WI38 (cell line): ENCODE data around the gene TSSK6.

ENCODE experiments used
- H3K4me3 ChIP-seq: 2 replicates; pipeline ENCODE4 v1.5.1; 2011; ENCODE audit warnings: low read depth, mild to moderate bottlenecking, control low read depth, low read length
- TF ChIP-seq, protein P1 (sequence below): IDR thresholded peaks from 2 replicates; pipeline ENCODE4 v1.5.1; 2012; ENCODE audit warnings: low read depth, mild to moderate bottlenecking, control low read depth, low read length

TSSK6 gene

DNA sequence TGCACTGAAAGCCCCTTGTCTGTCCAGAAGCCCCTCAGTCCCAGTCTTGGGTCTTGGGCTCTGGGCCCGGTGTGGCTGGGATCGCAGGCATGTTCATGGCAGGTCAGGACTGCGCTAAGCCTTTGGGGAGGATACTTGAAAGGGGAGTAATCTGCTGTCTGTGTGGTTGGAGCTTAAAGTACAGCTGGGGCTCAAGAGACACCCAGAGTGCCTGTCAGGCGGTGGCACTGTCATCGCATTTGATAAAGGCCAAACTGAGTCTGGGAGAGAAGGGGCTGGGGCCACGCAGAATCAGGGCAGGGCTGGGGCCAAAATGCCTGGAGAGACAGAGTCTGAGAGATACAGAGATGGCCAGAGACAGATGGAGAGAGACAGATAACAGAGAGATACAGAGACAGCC lies 18.5 kb upstream of the TSSK6 start:
- H3K4me3 ChIP-seq: no peak overlapping the region
- TF ChIP-seq, protein P1, sequence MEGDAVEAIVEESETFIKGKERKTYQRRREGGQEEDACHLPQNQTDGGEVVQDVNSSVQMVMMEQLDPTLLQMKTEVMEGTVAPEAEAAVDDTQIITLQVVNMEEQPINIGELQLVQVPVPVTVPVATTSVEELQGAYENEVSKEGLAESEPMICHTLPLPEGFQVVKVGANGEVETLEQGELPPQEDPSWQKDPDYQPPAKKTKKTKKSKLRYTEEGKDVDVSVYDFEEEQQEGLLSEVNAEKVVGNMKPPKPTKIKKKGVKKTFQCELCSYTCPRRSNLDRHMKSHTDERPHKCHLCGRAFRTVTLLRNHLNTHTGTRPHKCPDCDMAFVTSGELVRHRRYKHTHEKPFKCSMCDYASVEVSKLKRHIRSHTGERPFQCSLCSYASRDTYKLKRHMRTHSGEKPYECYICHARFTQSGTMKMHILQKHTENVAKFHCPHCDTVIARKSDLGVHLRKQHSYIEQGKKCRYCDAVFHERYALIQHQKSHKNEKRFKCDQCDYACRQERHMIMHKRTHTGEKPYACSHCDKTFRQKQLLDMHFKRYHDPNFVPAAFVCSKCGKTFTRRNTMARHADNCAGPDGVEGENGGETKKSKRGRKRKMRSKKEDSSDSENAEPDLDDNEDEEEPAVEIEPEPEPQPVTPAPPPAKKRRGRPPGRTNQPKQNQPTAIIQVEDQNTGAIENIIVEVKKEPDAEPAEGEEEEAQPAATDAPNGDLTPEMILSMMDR: no peak

DNA sequence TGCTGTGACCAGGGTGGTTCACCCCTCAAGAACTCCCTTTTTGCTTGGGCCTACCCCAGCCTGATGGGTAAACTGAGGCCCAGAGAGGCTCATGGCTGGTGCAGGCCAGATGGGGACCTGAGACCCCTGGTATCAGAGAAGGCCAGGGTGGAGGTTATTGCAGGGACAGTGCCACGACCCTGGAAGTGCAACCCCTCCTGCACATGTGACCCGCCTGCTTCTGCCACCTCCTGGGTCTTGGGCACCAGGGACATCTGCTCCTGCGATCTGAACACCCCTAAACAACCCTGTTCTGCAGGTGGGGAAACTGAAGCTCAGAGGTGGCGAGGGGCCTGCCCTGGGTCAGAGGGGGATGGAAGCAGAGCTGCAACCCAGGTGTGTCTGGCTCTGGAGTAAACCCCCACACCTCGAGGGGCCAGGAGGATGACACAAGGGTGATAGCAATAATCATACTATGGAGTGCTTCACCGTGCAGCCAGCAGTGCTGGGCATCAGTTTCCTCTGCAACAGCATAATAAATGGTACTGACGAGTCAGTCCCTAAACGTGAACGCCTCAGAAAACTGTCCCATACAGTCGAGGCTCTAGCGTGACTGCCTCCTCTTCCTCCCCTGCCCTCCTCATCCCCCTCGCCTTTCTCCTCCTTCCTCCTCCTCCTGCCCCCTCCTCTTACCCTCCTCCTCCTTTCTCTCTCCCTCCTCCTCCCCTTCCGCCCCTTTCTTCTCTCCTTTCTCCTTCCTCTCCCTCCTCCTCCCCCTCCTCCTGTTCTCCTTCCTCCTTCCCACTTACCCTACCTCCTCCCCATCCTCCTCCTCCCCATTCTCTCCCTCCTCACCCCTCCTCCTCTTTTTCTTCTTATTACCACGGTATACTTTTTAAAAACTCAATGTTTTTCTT lies 17.7 kb upstream of the TSSK6 start:
- H3K4me3 ChIP-seq: no peak overlapping the region
- TF ChIP-seq, protein P1: no peak

DNA sequence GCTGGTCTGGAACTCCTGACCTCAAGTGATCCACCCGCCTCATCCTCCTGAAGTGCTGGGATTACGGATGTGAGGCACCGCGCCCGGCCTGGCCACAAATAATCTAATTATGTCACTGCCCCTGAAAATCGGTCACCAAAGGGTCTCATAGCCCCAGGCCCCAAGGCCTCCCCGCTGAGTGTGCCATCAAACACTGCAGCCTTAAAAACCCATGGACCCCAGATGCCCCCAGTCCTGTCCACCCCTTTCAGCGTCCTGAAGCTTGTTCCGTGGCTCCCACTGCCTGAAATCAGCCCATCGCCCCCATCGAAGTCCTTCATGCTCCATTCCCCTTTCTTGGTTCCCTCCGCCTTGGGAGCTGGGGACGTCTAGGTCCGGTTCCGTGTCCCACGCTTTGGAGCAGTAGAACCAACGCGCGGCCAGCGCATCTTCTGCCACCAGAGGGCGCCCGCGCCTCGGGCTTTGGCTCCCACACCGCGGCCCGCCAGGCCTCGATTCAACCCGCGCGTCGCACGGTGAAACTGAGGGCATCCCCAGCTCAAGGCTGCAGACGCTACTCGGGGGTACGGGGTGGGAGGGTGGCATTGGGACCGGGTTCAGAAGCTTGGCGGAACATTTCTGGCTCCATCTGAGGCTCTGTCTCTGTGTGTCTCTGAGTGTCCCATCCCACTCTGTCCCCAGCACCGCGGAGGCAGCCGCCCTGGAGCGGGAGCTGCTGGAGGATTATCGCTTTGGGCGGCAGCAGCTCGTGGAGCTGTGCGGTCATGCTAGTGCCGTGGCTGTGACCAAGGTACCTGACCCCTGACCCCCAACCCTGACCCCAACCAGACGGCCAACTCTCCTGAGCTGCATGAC lies 16.8 kb upstream of the TSSK6 start:
- no peak overlapping the region for H3K4me3 ChIP-seq
- TF ChIP-seq, protein P1: peak; percentile 90

DNA sequence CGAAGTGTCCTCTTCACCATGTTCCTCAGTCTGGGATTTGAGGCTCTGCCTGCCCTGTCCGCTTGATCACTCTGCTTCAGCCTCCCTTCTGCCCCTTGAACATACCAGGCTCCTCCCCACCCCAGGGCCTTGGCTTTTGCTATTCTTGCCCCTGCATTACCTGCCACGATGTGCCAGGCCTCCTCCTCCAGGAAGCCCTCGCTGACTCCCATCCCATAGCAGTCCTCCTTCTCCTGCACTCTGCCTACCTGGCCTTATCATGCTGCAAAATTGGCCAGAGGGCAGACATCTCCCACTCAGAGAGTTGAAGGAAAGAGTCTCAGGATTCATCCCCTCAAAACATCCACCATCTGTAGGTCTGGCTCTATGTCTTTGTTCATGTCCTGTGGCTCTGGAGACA lies 15.5 kb upstream of the TSSK6 start:
- TF ChIP-seq, protein P1: no peak
- H3K4me3 ChIP-seq: no peak overlapping the region

DNA sequence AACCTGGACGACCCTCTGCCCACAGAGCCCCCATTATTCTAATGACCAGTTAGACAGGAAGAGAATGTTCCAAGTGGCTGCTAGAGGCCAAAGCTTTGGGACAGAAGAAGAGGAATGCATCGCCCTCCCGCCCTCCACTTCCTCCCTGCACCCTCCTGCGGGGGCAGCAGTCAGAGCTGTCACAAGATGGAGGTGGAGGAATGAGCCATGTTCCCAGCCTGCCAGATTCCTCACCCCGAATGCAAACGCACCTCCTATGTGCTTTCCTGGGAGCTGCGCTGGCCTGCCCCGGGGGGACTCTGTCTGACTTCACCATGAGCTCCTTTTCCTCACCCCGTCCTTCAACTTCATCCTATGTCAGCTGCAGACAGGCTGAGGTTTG lies 15.1 kb upstream of the TSSK6 start:
- TF ChIP-seq, protein P1: peak; percentile 4; the same call in 1 of the 2 replicates
- no peak overlapping the region for H3K4me3 ChIP-seq

DNA sequence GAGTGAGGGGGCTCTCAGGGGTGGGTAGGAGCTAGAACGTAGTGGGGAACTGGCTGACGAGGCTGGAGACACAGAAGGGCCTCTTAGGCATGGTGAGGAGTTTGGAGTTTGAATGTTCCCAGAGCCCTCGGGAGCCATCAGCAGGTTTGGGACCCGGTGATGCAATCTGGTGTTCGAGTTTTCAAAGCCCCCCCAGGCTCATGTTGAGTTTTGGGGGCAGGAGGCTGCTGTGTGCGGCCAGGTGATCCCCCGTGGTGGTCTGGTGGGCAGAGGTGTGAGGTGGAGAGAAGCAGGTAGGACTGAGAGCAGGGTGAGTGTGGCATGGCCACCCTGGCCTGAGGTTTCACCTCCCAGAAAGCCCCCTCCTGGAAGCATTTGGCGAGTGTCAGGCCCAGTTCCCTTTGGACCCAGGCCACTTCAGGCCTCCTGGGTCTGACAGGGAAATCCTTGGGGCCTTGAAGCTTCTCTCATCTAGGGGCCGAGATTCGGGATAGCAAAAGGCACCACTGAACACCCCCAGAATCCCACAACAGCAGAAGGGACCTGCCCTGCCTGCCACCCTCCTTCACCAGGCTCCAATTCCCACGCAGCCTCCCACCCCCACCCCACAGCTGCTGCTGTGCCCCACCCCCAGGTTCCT lies 14.6 kb upstream of the TSSK6 start:
- no peak overlapping the region for H3K4me3 ChIP-seq
- TF ChIP-seq, protein P1: no peak
